Mesenchymal stem cell (in vitro differentiated cells and primary cell): Measurements from ENCODE around the gene OPCML.

ENCODE experiments used
- DNase-seq: peaks from one replicate; pipeline ENCODE4 v3.0.0-alpha.2; 2013
- H2AFZ ChIP-seq: one replicate; pipeline ENCODE4 v1.6.1; 2013; ENCODE audit warnings: low read depth, mild to moderate bottlenecking, control low read depth, inconsistent platforms, low read length, moderate library complexity
- H2AK5ac ChIP-seq: 2 replicates; pipeline ENCODE4 v1.6.1; 2013; ENCODE audit warnings: low read length, moderate library complexity, mild to moderate bottlenecking, inconsistent platforms; ENCODE audit not compliant: severe bottlenecking
- H2BK120ac ChIP-seq: one replicate; pipeline ENCODE4 v1.6.1; 2013; ENCODE audit warnings: low read depth, mild to moderate bottlenecking, inconsistent platforms, low read length, moderate library complexity
- H2BK12ac ChIP-seq, 2 experiments: one replicate each; pipeline ENCODE4 v1.6.1; 2013; ENCODE audit warnings: inconsistent platforms in 2 of 2, low read length in 2 of 2, mild to moderate bottlenecking in 2 of 2, moderate library complexity in 2 of 2, control low read depth in 1 of 2
- H2BK15ac ChIP-seq: one replicate; pipeline ENCODE4 v1.6.1; 2013; ENCODE audit warnings: mild to moderate bottlenecking, low read depth, inconsistent platforms; ENCODE audit not compliant: poor library complexity, severe bottlenecking
- H2BK5ac ChIP-seq: 2 replicates; pipeline ENCODE4 v1.6.1; 2013; ENCODE audit warnings: low read depth, mild to moderate bottlenecking, low read length, control low read depth, inconsistent platforms; ENCODE audit not compliant: poor library complexity, severe bottlenecking
- H3K14ac ChIP-seq, 2 experiments: one replicate each; pipeline ENCODE4 v1.6.1; 2013; ENCODE audit warnings: inconsistent platforms in 2 of 2, low read length in 2 of 2, control low read depth in 1 of 2, mild to moderate bottlenecking in 1 of 2, moderate library complexity in 1 of 2
- H3K18ac ChIP-seq, 2 experiments: one replicate each; pipeline ENCODE4 v1.6.1; 2013; ENCODE audit warnings: inconsistent platforms in 2 of 2, low read length in 2 of 2, control low read depth in 1 of 2, low read depth in 1 of 2, mild to moderate bottlenecking in 1 of 2
- H3K23ac ChIP-seq, 2 experiments: one replicate each; pipeline ENCODE4 v1.6.1; 2013; ENCODE audit warnings: inconsistent platforms in 2 of 2, low read length in 2 of 2, mild to moderate bottlenecking in 2 of 2, moderate library complexity in 2 of 2, control low read depth in 1 of 2
- H3K27ac ChIP-seq: 2 replicates; pipeline ENCODE4 v1.5.1; 2013; ENCODE audit warnings: mild to moderate bottlenecking, moderate library complexity, low read length, control low read depth, inconsistent platforms; ENCODE audit not compliant: poor library complexity, severe bottlenecking
- H3K27me3 ChIP-seq, 2 experiments: 2 replicates each; pipeline versions ENCODE4 v1.6.1 to v1.7.0; 2013; ENCODE audit warnings: low read length in 2 of 2, mild to moderate bottlenecking in 2 of 2, moderate library complexity in 2 of 2, control low read depth in 1 of 2, inconsistent platforms in 1 of 2; ENCODE audit not compliant: control insufficient read depth in 1 of 2, insufficient read depth in 1 of 2
- H3K36me3 ChIP-seq, 2 experiments: 2 replicates each; pipeline versions ENCODE4 v1.6.1 to v1.7.0; 2013; ENCODE audit warnings: low read length in 2 of 2, control low read depth in 1 of 2, inconsistent platforms in 1 of 2, low read depth in 1 of 2, mild to moderate bottlenecking in 1 of 2; ENCODE audit not compliant: insufficient read depth in 2 of 2, control insufficient read depth in 1 of 2
- H3K4ac ChIP-seq, 2 experiments: one replicate each; pipeline ENCODE4 v1.6.1; 2013; ENCODE audit warnings: inconsistent platforms in 2 of 2, low read length in 2 of 2, mild to moderate bottlenecking in 2 of 2, moderate library complexity in 2 of 2, control low read depth in 1 of 2, low read depth in 1 of 2
- H3K4me1 ChIP-seq: 2 replicates; pipeline ENCODE4 v1.6.1; 2013; ENCODE audit warnings: low read depth, low read length, control low read depth; ENCODE audit not compliant: control insufficient read depth, insufficient read depth
- H3K4me2 ChIP-seq: 2 replicates; pipeline ENCODE4 v1.6.1; 2013; ENCODE audit warnings: low read length, mild to moderate bottlenecking, inconsistent platforms; ENCODE audit not compliant: poor library complexity, severe bottlenecking
- H3K4me3 ChIP-seq, 2 experiments: 2 replicates each; pipeline versions ENCODE4 v1.5.1 to v1.7.0; 2013; ENCODE audit warnings: low read length in 2 of 2, mild to moderate bottlenecking in 2 of 2, control low read depth in 1 of 2, low read depth in 1 of 2; ENCODE audit not compliant: insufficient read depth in 1 of 2
- H3K79me1 ChIP-seq: replicated peaks from 2 replicates; pipeline ENCODE4 v1.6.1; 2013; ENCODE audit warnings: mild to moderate bottlenecking, control low read depth, low read length, inconsistent platforms; ENCODE audit not compliant: poor library complexity, severe bottlenecking
- H3K9ac ChIP-seq: 2 replicates; pipeline ENCODE4 v1.7.0; 2013; ENCODE audit warnings: mild to moderate bottlenecking, low read length, moderate library complexity
- H3K9me3 ChIP-seq: 2 replicates; pipeline ENCODE4 v1.7.0; 2013; ENCODE audit warnings: mild to moderate bottlenecking, low read length; ENCODE audit not compliant: control insufficient read depth
- H4K8ac ChIP-seq: one replicate; pipeline ENCODE4 v1.6.1; 2013; ENCODE audit warnings: inconsistent platforms, mild to moderate bottlenecking, low read length, moderate library complexity
- H4K91ac ChIP-seq: one replicate; pipeline ENCODE4 v1.6.1; 2013; ENCODE audit warnings: mild to moderate bottlenecking, low read length, inconsistent platforms
- WGBS: methylation state at CpG from one replicate; pipeline ENCODE4 v1.1.7; 2013; ENCODE audit warnings: mixed read lengths; 5-methylcytosine and 5-hydroxymethylcytosine counted together

The OPCML gene

DNA sequence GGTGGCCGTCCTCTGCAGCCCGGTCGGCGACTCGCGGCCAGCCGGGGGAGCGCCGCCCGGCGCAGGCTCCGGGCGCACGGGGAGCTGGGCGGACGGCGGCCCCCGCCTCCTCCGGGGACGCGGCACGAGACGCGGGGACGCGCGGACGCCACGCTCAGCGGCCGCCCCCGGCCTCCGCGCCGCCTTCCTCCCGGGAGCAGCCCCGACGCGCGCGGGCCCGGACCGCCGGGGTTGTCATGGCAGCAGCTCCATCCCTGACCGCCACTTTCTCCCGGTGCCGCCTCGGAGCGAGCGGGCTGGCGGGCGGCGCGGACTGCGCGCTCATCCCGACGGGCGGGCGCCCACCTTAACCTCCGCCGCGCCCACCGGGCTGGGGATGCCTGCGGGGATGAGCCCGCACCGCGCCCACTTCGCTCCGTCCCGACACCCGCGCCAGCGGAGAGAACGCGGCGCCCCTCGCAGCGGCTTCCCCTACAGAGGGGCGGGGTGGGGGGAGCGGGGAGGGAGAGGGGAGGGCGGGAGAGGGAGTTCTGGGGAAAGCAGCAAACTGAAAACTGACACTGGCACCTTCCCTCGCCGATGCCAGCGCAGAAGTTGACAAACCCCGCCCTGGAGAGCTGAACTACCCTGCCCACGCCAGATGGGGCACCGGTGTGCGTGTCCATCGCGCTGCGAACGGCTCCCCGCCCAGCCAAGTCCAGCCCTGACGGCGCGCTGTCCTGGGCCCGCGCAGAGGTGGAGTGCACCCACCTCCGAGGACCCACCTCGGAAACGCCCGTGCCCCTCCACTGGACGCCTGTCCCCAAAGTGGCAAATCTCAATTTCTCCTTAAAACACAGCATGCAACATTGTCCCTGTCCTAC is 588.4 kb downstream of the OPCML start:
- Histone ChIP-seq H2AK5ac (no peak overlapping the region), H3K9ac (no peak overlapping the region), H3K4ac (no peak overlapping the region), H3K4me1 (peaks cover 9% of the 10 kb centered on the region), H4K91ac (no peak overlapping the region), H3K14ac (no peak overlapping the region), H2AFZ (no peak overlapping the region), H2BK5ac (no peak overlapping the region), H3K23ac (no peak overlapping the region), H3K79me1 (no peaks in the 10 kb centered on the region), H3K9me3 (no peaks in the 10 kb centered on the region), H2BK12ac (no peak overlapping the region), H3K18ac (no peak overlapping the region), H3K4me2 (peak overlapping the region; percentile 59), H3K4me3 (peak overlapping the region; percentile 29 to 78), H3K27me3 (peaks cover 32 to 45% of the 10 kb centered on the region in 2 experiments), H2BK120ac (no peak overlapping the region), H3K36me3 (no peaks in the 10 kb centered on the region), H2BK15ac (no peak overlapping the region), H3K27ac (no peak overlapping the region), H4K8ac (no peak overlapping the region)
- 2% methylated on average over 39 of the region's 104 CpGs for whole genome bisulfite sequencing
- no peak for DNase-seq

- H3K4me3 ChIP-seq: peak overlapping the region; percentile 29 to 78
- H4K8ac ChIP-seq: no peak overlapping the region
- DNase-seq: peak; percentile 14
- no peak overlapping the region for H3K18ac ChIP-seq
- H3K14ac ChIP-seq: no peak overlapping the region
- H3K4me2 ChIP-seq: peak overlapping the region; percentile 59
- H3K36me3 ChIP-seq: no peaks in the 10 kb centered on the region
- H2AK5ac ChIP-seq: no peak overlapping the region
- no peak overlapping the region for H2BK5ac ChIP-seq
- H3K4me1 ChIP-seq: peaks cover 9% of the 10 kb centered on the region
- WGBS: 1% methylated on average over 17 of the region's 17 CpGs
- no peak overlapping the region for H2BK15ac ChIP-seq
- no peak overlapping the region for H3K23ac ChIP-seq
- H2BK120ac ChIP-seq: no peak overlapping the region
- no peak overlapping the region for H2BK12ac ChIP-seq
- H3K79me1 ChIP-seq: no peaks in the 10 kb centered on the region
- H2AFZ ChIP-seq: no peak overlapping the region
- H3K27me3 ChIP-seq: peaks cover 32 to 48% of the 10 kb centered on the region in 2 experiments
- no peak overlapping the region for H3K4ac ChIP-seq
- H3K27ac ChIP-seq: no peak overlapping the region
- no peak overlapping the region for H4K91ac ChIP-seq
- no peak overlapping the region for H3K9ac ChIP-seq
- H3K9me3 ChIP-seq: no peaks in the 10 kb centered on the region
Observed at GRCh38 chr11:132943357-132943705, 589.0 kb downstream of the OPCML start.

DNA sequence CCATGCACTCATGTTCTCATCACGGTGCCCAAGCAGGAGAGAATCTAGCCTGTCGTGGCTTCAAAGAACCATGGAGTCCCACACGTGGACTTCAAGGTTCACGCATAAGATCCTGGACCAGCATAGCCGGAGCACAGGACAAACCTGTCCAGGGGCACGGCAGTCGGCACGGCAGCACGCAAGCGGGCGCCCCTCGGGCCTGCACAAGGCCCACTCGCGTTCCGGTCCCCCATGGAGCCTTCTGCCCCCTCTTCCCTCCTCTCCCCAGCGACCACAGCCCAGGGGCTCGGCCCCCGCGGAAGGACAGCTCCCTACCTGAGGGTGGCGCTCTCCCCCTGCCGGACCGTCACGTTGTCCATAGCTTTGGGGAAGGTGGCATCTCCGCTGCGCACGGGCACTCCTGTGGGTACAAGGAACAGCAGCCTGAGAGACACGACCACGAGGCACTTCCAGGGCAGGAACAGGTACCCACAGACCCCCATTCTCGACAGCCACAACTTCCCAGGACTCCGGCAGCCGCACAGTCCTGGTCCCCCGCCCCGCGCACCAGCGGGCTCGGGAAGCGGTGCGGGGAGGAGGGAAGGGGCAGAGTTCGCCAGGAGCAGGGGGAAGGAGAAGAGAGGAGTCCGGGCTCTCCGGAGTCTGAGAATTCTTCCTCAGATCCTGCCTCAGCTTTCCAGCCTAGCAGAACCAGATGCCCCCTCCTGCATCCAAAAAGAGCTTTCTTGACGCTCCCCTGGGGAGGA is 589.5 kb downstream of the OPCML start:
- no peak overlapping the region for H4K91ac ChIP-seq
- no peak overlapping the region for H3K4me2 ChIP-seq
- 40% methylated on average over 11 of the region's 42 CpGs for WGBS
- peak overlapping the region in 1 of 2 experiments; percentile 16 for H3K18ac ChIP-seq
- H2AFZ ChIP-seq: no peak overlapping the region
- H3K23ac ChIP-seq: peak overlapping the region in 1 of 2 experiments; percentile 9
- H3K79me1 ChIP-seq: no peaks in the 10 kb centered on the region
- H3K36me3 ChIP-seq: no peaks in the 10 kb centered on the region
- no peak overlapping the region for H4K8ac ChIP-seq
- H3K14ac ChIP-seq: peak overlapping the region in 1 of 2 experiments; percentile 46
- no peak overlapping the region for H3K27ac ChIP-seq
- H2AK5ac ChIP-seq: no peak overlapping the region
- peaks cover 32 to 48% of the 10 kb centered on the region in 2 experiments for H3K27me3 ChIP-seq
- peak; percentile 1 for DNase-seq
- no peak overlapping the region for H2BK120ac ChIP-seq
- H3K9ac ChIP-seq: no peak overlapping the region
- no peak overlapping the region for H2BK12ac ChIP-seq
- peak overlapping the region in 1 of 2 experiments; percentile 78 for H3K4me3 ChIP-seq
- H3K9me3 ChIP-seq: no peaks in the 10 kb centered on the region
- no peak overlapping the region for H3K4ac ChIP-seq
- no peak overlapping the region for H2BK5ac ChIP-seq
- H3K4me1 ChIP-seq: peaks cover 9% of the 10 kb centered on the region
- H2BK15ac ChIP-seq: no peak overlapping the region

DNA sequence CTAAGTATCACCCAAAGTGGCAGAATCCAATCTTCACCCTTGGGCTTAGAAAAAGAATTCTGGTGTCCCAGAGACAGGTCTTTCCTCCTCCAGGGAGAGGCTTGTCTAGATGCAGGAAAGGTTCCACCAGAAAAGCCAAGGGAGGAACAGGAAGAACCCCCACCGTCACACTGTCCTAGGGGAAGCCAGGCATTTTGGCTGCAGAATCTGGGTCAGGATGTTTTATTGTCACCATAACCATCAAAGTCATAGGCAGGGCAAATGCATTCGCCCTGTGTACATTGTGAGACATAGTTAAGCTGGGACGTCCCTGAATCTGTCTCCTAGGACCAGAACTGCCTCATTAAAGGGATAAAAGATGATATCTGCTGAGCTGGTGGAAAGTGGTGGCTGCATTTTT is 590.5 kb downstream of the OPCML start:
- H2BK120ac ChIP-seq: no peak overlapping the region
- H3K4me2 ChIP-seq: no peak overlapping the region
- H4K91ac ChIP-seq: no peak overlapping the region
- H3K27me3 ChIP-seq: peaks cover 32 to 45% of the 10 kb centered on the region in 2 experiments
- H3K9me3 ChIP-seq: no peaks in the 10 kb centered on the region
- no peak overlapping the region for H3K27ac ChIP-seq
- no peak overlapping the region for H2BK15ac ChIP-seq
- no peak overlapping the region for H3K4ac ChIP-seq
- no peak overlapping the region for H3K14ac ChIP-seq
- 68% methylated on average over 3 of the region's 3 CpGs for WGBS
- no peak for DNase-seq
- H2BK12ac ChIP-seq: no peak overlapping the region
- H3K18ac ChIP-seq: no peak overlapping the region
- no peak overlapping the region for H2AK5ac ChIP-seq
- no peak overlapping the region for H2BK5ac ChIP-seq
- no peak overlapping the region for H3K9ac ChIP-seq
- H3K79me1 ChIP-seq: no peaks in the 10 kb centered on the region
- no peaks in the 10 kb centered on the region for H3K36me3 ChIP-seq
- H2AFZ ChIP-seq: no peak overlapping the region
- H4K8ac ChIP-seq: no peak overlapping the region
- peaks cover 9% of the 10 kb centered on the region for H3K4me1 ChIP-seq
- H3K23ac ChIP-seq: no peak overlapping the region
- no peak overlapping the region for H3K4me3 ChIP-seq
